Measurements from ENCODE around the gene NXT1.

The NXT1 gene

GRCh38 chr20:23361119-23361475 is 10.5 kb downstream of the NXT1 start:
- no peak for DNase-seq (ENCODE audit: low spot score)

- DNase-seq (ENCODE audit: low spot score): peak; percentile 98
Measured at GRCh38 chr20:23361476-23362391, 11.1 kb downstream of the NXT1 start, which contains the start of gene GZF1. TSS of gene GZF1 (plus strand) at chr20:23362182. CDS start at chr20:23364384, 2,202 bp downstream.

- peak; percentile 45 for DNase-seq (ENCODE audit: low spot score)
Measured at GRCh38 chr20:23362392-23363256, 12.0 kb downstream of the NXT1 start.

GRCh38 chr20:23363257-23363649 is 12.7 kb downstream of the NXT1 start:
- DNase-seq (ENCODE audit: low spot score): no peak

- DNase-seq (ENCODE audit: low spot score): no peak
Measured at GRCh38 chr20:23365390-23366165, 15.0 kb downstream of the NXT1 start.

- DNase-seq (ENCODE audit: low spot score): no peak
Measured at GRCh38 chr20:23366384-23366783, 15.8 kb downstream of the NXT1 start.

GRCh38 chr20:23367770-23368169 is 17.2 kb downstream of the NXT1 start:
- no peak for DNase-seq (ENCODE audit: low spot score)

GRCh38 chr20:23368316-23369071 is 17.9 kb downstream of the NXT1 start:
- DNase-seq (ENCODE audit: low spot score): no peak

GRCh38 chr20:23369072-23369823 is 18.7 kb downstream of the NXT1 start:
- no peak for DNase-seq (ENCODE audit: low spot score)

GRCh38 chr20:23370274-23370673 is 19.7 kb downstream of the NXT1 start:
- no peak for DNase-seq (ENCODE audit: low spot score)

- no peak for DNase-seq (ENCODE audit: low spot score)
Measured at GRCh38 chr20:23370873-23371272, 20.3 kb downstream of the NXT1 start.

GRCh38 chr20:23371496-23371895 is 20.9 kb downstream of the NXT1 start:
- no peak for DNase-seq (ENCODE audit: low spot score)

GRCh38 chr20:23374441-23374840 is 23.9 kb downstream of the NXT1 start:
- no peak for DNase-seq (ENCODE audit: low spot score)

- no peak for DNase-seq (ENCODE audit: low spot score)
Measured at GRCh38 chr20:23375827-23376226, 25.2 kb downstream of the NXT1 start.

GRCh38 chr20:23379772-23380171 is 29.2 kb downstream of the NXT1 start:
- DNase-seq (ENCODE audit: low spot score): no peak

- DNase-seq (ENCODE audit: low spot score): no peak
Measured at GRCh38 chr20:23381876-23382275, 31.3 kb downstream of the NXT1 start.

GRCh38 chr20:23386304-23387117 is 35.9 kb downstream of the NXT1 start:
- no peak for DNase-seq (ENCODE audit: low spot score)

GRCh38 chr20:23387118-23387443 is 36.5 kb downstream of the NXT1 start:
- no peak for DNase-seq (ENCODE audit: low spot score)

GRCh38 chr20:23390091-23390774 is 39.6 kb downstream of the NXT1 start:
- DNase-seq (ENCODE audit: low spot score): no peak

Measured in Ammon's horn (tissue), 1 donor.